ENCODE data around the gene ENTHD1.

ENTHD1 gene, protein sequence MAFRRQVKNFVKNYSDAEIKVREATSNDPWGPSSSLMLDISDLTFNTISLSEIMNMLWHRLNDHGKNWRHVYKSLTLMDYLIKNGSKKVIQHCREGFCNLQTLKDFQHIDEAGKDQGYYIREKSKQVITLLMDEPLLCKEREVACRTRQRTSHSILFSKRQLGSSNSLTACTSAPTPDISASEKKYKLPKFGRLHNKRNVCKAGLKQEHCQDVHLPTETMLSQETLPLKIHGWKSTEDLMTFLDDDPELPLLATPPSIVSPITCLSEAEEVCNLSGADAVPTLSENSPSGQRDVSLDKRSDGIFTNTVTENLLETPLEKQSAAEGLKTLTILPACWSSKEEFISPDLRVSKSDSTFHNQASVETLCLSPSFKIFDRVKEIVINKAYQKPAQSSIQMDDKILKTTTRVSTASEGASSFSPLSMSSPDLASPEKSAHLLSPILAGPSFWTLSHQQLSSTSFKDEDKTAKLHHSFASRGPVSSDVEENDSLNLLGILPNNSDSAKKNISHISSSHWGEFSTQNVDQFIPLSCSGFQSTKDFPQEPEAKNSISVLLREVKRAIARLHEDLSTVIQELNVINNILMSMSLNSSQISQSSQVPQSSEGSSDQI

DNA sequence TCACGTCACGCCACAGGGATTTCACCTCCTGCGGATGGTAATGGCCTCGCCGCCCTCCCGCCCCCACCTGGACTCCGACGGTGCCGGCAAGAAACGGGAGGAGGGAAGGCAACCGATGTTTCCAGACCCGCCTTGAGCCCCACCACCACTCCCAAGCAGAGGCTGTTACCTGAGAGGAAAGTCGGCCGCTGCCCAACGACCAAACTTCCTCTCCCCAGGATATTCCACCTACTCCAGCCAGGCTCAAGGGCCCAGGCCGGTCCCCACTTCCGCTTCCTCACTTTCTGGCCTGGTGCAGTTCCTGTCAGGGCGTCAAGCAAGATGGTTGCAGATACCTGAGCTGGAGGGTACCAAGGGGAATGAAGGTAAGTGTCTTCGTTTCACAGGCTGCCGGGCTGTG lies at the start of gene ENTHD1:
ENTHD1 (minus strand) TSS at position 235 of the 400 bp plus-strand sequence. CDS start 6,012 bp downstream, outside the sequence.
- DNase-seq (ENCODE audit: low spot score) = no peak

DNA sequence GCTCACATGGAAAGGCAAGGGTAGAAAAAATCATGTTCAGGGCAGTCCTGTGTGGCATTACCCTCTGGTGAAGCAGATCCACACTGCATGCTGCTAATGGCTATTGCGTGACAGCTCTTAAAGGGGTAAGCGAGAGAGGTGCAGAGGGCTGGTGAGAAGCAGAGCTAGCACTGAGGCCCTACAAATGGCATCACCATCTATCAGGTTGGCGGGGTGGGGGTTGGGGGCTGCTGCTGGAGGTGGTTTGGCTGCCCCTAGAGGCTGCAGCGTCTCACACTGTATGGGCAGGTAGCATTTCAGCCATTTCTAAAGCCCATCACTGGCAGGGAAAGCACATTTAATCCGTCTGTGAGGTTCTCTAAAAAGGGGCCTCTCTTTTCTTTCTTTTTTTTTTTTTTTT lies 49.8 kb upstream of the ENTHD1 start:
- DNase-seq (ENCODE audit: low spot score) = no peak

DNA sequence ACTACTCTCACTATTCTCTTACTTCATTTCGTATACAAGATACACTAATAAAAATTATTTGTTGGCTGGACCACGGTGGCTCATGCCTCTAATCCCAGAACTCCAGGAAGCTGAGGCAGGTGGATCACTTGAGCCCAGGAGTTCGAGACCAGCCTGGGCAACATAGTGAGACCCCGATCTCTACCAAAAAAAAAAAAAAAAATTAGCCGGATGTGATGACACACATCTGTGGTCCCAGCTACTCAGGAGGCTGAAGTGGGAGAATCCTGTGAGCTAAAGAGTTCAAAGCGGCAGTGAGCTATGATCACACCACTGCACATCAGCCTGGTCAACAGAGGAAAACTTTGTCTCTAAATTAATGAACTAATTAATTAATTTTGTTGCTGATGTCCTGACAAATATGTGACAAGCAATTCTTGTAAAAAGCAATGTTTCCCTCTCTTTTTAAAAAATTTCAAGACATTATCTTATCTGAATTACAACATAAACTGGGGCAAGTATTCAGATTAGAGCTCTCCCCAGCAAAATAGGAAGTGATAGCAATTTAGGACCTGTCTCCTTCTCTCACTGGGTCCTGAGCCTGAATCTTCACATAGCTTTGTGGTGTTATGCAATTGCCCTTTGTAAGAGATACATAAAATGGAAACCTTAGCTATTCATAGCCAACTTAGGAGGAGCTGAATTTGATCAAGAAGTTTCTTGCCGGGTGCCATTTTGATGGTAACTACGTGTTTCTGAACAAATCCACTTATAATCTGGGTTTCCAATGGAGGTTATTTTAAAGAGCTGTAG lies 49.1 kb upstream of the ENTHD1 start:
- no peak for DNase-seq (ENCODE audit: low spot score)

DNA sequence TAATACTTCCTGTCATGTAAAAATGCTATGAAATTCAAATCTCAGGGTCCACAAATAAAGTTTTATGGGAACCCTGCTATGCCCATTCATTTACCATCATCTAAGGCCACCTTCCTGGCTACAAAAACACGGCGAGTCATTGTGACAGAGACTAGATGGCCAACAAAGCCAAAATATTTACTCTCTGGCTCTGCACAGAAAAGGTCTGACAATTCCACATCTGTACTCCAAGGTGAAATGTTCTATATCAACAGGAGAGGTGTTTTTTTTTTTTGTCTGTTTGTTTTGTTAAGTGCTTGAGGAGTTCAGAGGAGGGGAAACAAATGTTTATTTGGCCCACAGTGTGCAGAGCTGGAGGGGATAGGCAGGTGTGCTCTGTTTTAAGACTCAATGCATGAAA lies 48.0 kb upstream of the ENTHD1 start:
- no peak for DNase-seq (ENCODE audit: low spot score)

DNA sequence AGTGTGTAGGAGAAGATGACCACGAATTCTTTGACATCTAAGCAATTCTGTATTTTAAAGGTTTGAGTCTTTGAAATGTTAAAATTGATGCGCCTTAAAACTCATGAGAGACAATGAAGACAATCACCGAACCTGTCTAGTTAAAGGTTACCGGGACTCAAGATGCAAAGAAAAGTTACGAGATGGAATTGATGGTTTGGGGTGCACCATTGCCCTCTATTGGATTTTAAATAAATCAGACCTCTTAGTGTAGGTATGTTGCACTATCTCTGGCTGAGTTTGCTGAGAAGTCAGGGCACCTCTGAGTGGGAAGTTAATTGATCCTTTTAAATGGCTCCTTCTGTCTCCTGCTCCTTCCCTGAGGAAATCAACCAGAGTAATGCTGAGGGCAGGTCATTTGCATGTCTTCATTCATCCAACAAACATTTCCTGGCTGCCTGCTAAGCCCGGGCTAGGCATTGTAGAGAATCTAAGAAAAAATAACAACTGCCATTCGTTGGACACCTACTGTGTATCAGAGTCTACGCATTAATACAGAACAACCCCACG lies 47.3 kb upstream of the ENTHD1 start:
- no peak for DNase-seq (ENCODE audit: low spot score)

DNA sequence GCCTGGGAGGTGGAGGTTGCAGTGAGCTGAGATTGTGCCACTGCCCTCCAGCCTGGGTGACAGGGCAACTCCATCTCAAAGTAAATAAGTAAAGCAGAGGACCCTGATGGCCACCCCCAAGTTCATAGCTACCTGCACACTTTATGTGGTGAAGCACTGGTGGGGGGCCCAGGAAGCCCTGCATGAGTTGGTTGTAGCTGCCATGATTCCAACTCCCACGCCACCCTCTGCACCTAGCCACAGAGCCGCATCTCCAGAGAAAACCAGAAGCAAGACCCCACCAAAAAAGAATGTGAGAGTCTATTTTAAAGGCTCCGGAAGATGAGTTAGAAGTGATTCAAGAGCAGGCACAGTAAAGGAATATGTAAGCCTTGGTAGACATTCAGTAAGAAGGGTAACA lies 46.3 kb upstream of the ENTHD1 start:
- DNase-seq (ENCODE audit: low spot score) = no peak

DNA sequence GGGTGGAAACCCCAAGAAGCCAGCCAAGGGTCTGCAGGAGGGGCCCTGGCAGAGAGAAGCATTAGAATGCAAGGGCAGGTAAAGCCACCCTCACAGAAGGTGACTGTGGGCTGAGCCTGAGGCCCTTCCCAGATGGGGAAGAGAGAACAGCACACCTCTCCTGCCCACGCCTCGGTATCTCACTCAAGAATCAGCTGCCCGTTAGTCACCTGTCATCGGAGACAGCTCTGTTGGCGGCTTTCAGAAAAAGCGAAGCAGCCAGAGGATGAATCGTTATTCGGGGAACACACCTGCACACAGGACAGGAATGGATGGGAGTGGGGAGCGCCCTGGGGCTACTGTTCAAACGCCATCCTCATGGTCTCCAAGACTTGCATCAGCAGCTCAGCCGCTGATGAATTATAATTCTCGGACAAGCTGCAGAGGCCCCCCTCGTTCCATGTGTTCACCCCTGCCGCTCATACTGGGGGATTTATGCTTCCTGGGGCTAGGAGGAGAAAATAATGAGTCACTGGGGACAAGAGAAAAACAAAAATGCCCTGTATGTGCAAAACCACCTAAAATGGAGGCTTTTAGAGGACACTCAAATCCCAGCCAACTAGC lies 45.0 kb upstream of the ENTHD1 start:
- DNase-seq (ENCODE audit: low spot score) = no peak

DNA sequence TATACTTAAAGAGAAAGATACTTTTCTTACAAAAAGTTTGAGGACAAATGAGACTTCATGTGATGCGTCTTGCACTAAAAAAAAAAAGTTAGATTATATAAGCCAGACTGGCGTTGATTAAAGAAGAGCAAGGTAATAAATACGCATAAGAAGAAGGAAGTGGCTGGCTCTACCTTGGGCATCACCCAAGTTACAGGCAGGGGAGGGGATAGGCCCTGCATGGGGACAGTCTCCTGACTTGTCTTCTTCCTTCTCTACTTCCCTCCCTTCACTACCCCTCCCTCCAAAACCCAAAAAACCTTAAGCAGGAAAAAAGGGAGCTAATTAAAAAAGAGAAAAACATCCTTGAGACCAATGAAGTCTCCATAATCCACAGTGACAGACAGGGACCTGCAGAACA lies 44.3 kb upstream of the ENTHD1 start:
- no peak for DNase-seq (ENCODE audit: low spot score)

DNA sequence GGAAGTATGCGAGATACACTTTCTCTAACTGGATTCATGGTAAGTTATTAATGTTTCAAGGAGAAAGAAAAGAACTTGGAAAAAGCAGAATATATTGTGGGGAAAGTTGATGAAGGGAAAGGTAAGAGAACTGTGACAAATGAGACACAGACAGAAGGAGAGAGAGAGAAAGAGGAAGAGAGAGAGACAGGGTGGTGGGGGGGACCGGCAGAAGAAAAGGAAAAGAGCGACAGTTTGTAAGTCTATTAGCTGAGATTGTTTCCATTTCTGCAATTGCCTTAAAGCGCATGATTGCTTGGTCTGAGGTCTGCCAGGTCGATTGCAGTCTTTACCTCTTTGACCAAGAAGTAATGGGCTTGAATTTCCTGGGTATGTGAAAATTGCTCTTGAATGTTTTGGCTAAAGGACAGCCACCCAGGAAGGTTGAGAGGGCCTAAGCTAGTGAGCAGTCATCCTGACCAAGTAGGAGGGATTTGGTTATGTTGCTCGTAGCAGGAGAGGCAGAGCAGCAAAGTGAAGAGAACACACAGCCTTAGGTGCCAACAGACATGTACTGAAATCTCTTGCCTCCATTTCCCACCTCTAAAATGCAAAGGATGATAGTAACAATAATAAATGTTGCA lies 43.1 kb upstream of the ENTHD1 start:
- no peak for DNase-seq (ENCODE audit: low spot score)

DNA sequence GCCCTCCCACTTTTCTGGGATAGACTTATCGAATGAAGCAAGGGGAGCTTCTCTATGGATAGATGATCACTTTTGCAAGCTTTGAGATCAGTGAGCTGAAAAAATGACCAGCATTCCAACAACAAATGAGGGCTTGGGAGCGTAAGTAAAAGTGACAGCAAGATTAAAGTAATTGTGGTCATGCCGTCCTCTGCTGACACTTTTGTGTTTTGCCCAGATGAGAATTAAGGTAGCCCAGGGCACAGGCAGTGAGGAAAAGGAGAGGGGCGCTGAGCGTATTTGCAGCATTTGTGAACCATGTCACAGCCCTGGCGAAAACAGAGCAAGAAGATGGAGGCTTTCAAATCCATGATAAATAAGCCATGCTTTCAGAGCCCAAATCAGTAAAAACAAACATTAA lies 42.1 kb upstream of the ENTHD1 start:
- no peak for DNase-seq (ENCODE audit: low spot score)

DNA sequence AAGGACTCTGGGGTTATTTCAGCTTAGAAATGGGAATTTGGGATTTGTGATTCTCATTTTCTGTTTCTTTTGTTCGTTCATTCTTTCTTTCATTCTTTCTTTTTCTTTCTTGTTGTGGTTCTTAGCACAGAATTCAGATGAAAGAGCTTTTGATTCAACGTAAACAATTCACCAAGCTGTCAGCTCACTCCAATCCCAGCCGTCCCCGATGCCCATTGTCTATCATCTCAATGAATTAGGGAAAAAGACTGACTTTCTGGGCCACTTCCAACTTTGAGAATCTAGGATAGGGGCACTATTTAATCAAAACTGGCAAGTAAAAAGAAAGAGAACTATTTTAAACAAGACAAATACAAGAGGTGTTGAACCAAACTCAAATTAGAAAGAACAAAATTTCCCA lies 41.6 kb upstream of the ENTHD1 start:
- no peak for DNase-seq (ENCODE audit: low spot score)

DNA sequence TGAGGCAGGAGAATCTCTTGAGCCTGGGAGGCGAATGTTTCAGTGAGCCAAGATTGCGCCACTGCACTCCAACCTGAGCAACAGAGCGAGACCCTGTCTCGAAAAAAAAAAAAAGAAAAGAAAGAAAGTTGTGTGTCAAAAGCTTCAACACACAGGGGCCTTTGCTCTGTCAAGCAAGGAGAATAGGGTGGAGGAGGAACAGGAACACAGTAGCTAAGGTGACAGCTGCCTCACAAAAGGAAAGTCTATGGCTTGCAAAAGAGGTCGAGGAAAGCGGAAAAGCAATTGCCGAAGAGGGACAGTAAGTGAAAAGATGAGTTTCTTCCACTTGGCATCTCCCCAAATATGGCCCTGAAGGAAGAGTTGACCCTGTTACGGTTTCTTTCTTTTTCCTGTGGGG lies 40.2 kb upstream of the ENTHD1 start:
- no peak for DNase-seq (ENCODE audit: low spot score)

DNA sequence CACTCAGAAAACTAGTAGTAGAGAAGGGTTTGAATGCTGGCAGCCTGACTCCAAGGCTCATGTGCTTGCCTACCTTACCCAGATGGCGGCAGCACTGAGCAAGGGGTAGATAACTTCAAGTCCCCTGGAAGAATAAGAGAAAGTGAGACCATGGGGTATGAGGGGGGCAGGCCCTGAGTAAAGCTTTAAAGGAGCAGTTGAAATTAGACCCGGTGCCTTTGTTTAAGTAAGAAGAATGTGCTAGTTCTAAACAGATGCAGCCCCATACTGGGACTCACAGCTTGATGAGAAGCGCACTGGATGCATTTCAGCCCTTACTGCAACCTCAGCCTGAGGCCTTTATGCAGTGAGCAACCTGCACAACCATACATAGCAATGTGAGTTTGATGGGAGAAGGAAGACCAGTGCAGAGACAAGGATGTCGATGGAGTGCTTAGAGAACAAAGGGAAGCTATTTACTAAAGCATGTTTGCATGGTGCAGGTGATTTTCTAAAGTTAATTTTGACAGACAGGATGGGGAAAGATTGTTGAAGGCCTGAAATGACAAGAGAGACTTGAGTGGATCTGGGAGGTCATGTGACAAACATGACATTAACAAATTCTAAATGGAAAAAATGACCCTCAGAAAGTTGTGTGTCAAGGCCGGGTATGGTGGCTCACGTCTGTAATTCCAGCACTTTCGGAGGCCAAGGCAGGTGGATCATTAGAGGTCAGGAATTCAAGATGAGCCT lies 39.5 kb upstream of the ENTHD1 start:
- DNase-seq (ENCODE audit: low spot score) = no peak

DNA sequence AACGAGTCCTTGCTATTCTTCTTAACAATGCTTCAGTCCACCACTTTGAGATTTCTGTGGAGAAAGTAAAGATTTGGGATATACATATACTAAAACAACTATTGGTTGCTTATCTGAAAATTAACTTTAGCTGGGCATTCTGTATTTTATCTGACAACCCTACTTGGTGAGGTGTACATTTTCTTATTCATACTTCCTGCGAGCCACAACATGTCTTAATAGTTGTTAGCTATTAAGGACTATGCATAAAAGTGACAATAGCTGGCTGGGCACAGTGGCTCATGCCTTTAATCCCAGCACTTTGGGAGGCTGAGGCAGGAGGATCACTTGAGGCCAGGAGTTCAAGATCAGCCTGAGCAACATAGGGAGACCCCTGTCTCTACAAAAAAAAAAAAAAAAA lies 38.6 kb upstream of the ENTHD1 start:
- no peak for DNase-seq (ENCODE audit: low spot score)

DNA sequence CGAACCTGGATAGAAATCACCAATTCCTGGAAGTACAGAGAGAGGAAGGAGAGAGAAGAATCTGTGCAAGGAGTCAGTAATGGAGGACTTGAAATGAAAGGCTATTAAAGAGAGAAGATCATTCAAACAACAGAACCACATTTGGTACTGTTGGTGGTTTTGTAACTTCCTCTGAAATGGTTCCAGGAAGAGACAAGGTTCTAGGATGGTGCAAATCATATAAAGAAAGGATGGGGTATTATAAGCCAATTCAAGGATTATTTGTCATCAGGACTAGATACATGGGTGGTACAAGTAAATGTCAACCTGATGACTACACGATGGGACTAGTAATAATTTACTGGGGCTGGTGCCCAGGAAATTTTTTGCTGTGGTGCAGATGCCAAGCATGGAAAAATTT lies 37.7 kb upstream of the ENTHD1 start:
- no peak for DNase-seq (ENCODE audit: low spot score)

DNA sequence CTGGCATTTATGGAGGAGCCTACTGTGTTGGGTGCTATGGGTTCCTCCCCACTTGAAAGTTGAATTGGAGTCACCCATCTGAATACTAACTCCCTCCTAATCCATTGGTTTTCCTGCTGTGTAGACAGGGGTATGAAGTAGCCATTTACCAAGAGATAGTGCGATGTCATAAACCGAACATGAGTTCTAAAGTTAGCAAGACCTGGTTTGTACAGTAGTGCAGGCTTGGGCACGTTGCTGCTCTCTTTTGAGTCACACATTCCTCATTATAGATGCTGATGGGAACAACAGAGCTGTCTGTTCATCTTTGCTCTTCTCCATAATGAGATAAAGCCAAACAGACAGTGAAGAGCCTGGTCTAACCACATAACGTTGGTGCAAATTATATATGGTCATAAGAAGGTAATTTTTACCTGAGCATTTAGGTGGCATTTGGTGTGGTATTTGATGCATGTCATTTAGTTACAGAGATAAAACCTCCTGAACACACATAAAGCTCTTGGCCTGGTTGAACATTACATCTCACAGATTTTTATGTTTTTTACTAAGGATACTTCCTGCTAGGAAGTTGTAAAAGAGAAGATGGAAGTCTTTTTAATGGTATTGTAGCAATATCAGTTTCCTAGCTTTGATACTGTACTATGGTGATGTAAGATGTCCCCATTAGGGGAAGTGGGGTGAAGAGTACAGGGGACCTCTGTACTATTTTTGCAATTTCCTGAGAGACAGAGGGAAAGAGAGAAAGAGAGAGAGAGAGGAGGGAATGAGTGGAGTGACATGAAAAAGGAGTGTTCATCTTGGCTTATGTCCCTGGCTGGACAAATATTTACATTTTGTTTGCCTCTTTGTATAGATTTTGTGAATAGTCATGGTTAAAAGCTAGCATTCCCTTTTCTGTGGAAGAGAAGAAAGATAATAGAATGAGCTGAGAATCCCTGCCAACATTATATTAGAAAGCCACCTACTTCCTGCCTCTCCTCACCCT lies 35.3 kb upstream of the ENTHD1 start:
- DNase-seq (ENCODE audit: low spot score) = no peak

DNA sequence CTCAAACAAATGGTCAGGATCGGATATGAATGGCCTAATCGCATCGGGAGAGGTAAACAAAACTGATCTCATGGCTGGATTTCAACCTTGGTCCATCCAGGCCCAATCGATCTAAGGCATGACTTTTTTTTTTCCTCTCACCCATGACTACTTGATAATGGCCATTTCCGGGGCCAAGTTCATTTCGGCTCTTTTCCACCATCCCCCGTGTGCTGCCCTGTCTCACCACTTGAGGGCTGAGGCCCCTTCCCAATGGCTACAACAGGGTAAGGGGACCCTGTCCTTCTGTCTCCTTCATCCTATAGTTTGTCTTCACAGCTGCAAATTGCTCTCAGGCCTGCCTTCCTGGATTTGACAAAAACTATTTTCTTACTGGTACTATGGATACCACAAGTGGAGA lies 34.0 kb upstream of the ENTHD1 start:
- DNase-seq (ENCODE audit: low spot score) = no peak

DNA sequence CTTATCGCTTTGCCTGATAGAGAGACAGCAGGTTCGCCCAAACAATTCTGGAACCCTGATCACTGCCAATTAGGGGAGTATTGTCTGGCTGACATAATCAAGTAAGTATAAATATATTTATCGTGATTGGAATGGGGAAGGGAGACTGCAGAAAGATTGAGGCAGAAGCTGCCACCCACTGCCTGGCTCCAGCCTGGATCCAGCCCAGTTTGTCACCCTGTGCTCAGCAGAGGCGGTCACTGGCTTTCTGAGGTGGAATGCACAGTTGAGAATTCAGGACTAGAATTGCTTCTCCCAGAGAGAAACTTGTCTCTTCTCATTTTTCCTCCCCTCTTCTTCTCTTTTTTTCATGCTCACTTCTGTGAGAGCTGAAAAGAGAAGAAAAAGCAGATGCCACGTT lies 33.2 kb upstream of the ENTHD1 start:
- DNase-seq (ENCODE audit: low spot score) = no peak

DNA sequence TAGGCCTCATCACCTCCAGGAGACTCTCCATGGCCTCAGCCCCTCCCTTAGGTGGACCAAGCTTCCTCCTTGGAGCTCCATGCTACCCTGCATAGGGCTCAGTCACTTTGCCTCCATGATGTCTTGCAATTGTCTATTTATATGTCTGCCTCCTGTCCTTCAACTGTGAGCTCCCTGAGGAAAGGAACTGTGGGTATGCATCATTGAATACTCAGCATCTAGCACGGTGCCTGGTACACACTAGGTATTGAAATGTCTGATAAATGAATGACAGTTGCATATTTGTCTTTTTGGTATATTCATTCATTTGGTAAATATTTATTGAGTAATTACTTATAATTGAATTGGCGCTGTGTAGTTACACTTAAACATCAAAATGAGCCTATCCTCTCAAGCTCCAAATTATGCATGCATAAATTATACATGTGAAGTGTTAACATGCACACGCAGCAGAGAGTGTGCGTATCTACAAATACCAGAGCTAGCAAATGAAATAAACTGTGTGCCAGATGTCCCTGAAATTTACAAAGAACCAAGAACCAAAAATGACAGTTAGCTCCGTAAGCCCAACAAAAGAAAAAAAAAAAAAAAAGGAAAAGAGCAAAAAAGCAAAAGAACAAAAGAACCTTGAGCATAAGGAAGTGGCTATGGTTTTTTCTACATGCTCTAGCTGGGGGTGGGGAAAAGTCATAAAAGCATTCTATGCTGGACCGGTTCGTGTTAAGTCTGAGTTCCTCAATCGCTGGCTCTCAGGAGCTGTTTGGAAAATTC lies 32.5 kb upstream of the ENTHD1 start:
- no peak for DNase-seq (ENCODE audit: low spot score)

Data from left forelimb (tissue), 1 donor.